H1 (cell line): ENCODE measurements around the gene NINJ2. TPM values are rescaled to one million over a fixed set of nuclear protein-coding genes. Genes with fewer than 3 reads are reported as not detected.

Experiments used
- CTCF ChIA-PET: fragments of 300-600 bp; sonication (Branson Sonifier 250); formaldehyde crosslinking; loops from one replicate; lab custom pipeline; 2021; ENCODE audit not compliant: partially characterized antibody; lab: Charles Lee
- POLR2A ChIA-PET: fragments of 300-600 bp; sonication (Branson Sonifier 250); formaldehyde crosslinking; loops from one replicate; lab custom pipeline; 2021; ENCODE audit warnings: inconsistent platforms; ENCODE audit not compliant: partially characterized antibody; lab: Charles Lee
- DNase-seq, 2 experiments: peaks; one replicate each; pipeline versions ENCODE4 v3.0.0 to v3.0.0-alpha.2; 2010 to 2022; ENCODE audit warnings: low spot score in 2 of 2, low read depth in 1 of 2, mixed read lengths in 1 of 2
- FAIRE-seq: peaks from 2 replicates; lab custom pipeline; 2011; peaks lifted over from hg19 to GRCh38; lab: Jason Lieb, UNC
- H2AFZ ChIP-seq: 2 replicates; pipeline ENCODE4 v1.8.1; 2012; ENCODE audit warnings: low read length, inconsistent platforms
- H2AK5ac ChIP-seq: 2 replicates; pipeline ENCODE4 v1.6.1; 2013; ENCODE audit warnings: low read depth, low read length
- H2BK120ac ChIP-seq: replicated peaks from 2 replicates; pipeline ENCODE3; 2013; ENCODE audit warnings: low read depth, low read length, inconsistent platforms
- H2BK12ac ChIP-seq: 2 replicates; pipeline ENCODE4 v1.6.1; 2013; ENCODE audit warnings: low read depth, low read length
- H2BK15ac ChIP-seq: 2 replicates; pipeline ENCODE4 v1.6.1; 2013; ENCODE audit warnings: low read length
- H2BK20ac ChIP-seq: 2 replicates; pipeline ENCODE4 v1.6.1; 2013; ENCODE audit warnings: low read length
- H2BK5ac ChIP-seq: 2 replicates; pipeline ENCODE4 v1.6.1; 2013; ENCODE audit warnings: low read depth, low read length
- H3K14ac ChIP-seq: 2 replicates; pipeline ENCODE4 v1.6.1; 2013; ENCODE audit warnings: inconsistent platforms; ENCODE audit not compliant: insufficient read length
- H3K18ac ChIP-seq: 2 replicates; pipeline ENCODE4 v1.6.1; 2013; ENCODE audit warnings: low read length; ENCODE audit errors: extremely low read depth
- H3K23ac ChIP-seq: 2 replicates; pipeline ENCODE4 v1.6.1; 2013; ENCODE audit warnings: inconsistent platforms; ENCODE audit not compliant: insufficient read length
- H3K23me2 ChIP-seq: 2 replicates; pipeline ENCODE4 v1.6.1; 2013; ENCODE audit warnings: low read depth, low read length
- H3K27ac ChIP-seq: 2 replicates; pipeline ENCODE4 v1.6.1; 2011; ENCODE audit warnings: low read depth, low read length, inconsistent platforms
- H3K27me3 ChIP-seq, 4 experiments: replicated peaks in 1 of 4; 1 replicate in 1 of 4; 2 replicates in 3 of 4; pipeline versions ENCODE4 v1.6.1 to v1.8.1; 2011 to 2013; ENCODE audit warnings: low read length in 3 of 4, mild to moderate bottlenecking in 3 of 4, inconsistent platforms in 2 of 4, mixed read lengths in 2 of 4, moderate library complexity in 1 of 4; ENCODE audit not compliant: control insufficient read depth in 3 of 4, insufficient read depth in 3 of 4; ENCODE audit errors: extremely low read depth in 1 of 4
- H3K36me3 ChIP-seq, 4 experiments: 2 replicates each; pipeline versions ENCODE4 v1.6.1 to v1.8.1; 2011 to 2013; ENCODE audit warnings: mild to moderate bottlenecking in 4 of 4, low read length in 3 of 4, moderate library complexity in 2 of 4, control low read depth in 1 of 4, inconsistent platforms in 1 of 4; ENCODE audit not compliant: insufficient read depth in 4 of 4, control insufficient read depth in 2 of 4
- H3K4ac ChIP-seq: replicated peaks from 2 replicates; pipeline ENCODE3; 2013; ENCODE audit warnings: low read length, low read depth, mixed read lengths, inconsistent platforms; ENCODE audit not compliant: insufficient read length
- H3K4me1 ChIP-seq, 4 experiments: replicated peaks in 1 of 4; 1 replicate in 1 of 4; 2 replicates in 3 of 4; pipeline versions ENCODE4 v1.6.1 to v1.8.1; 2011 to 2013; ENCODE audit warnings: low read length in 3 of 4, inconsistent platforms in 2 of 4, mixed read lengths in 1 of 4; ENCODE audit not compliant: insufficient read depth in 4 of 4, control insufficient read depth in 3 of 4
- H3K4me2 ChIP-seq, 2 experiments: 2 replicates each; pipeline versions ENCODE4 v1.6.1 to v1.8.1; 2011 to 2013; ENCODE audit warnings: low read depth in 2 of 2, low read length in 2 of 2, control low read depth in 1 of 2, inconsistent platforms in 1 of 2, mild to moderate bottlenecking in 1 of 2; ENCODE audit not compliant: insufficient read depth in 1 of 2
- H3K4me3 ChIP-seq, 4 experiments: fragments of 200-600, 300-600 bp in 1 of 4; sonication (generic), shearing (Covaris generic), sonication (Bioruptor Twin) in 1 of 4; 2 replicates each; pipeline versions ENCODE4 v1.5.1 to v1.8.1; 2011 to 2016; ENCODE audit warnings: low read length in 4 of 4, low read depth in 3 of 4, control low read depth in 2 of 4, inconsistent platforms in 2 of 4, mild to moderate bottlenecking in 2 of 4, mixed read lengths in 1 of 4, moderate library complexity in 1 of 4; ENCODE audit not compliant: insufficient read depth in 2 of 4; ENCODE audit errors: extremely low read depth in 1 of 4
- H3K56ac ChIP-seq: replicated peaks from 2 replicates; pipeline ENCODE3; 2013; ENCODE audit warnings: low read depth, mild to moderate bottlenecking, mixed read lengths, low read length, inconsistent platforms; ENCODE audit not compliant: insufficient read length
- H3K79me1 ChIP-seq: 2 replicates; pipeline ENCODE4 v1.6.1; 2013; ENCODE audit warnings: low read depth, low read length, control low read depth
- H3K79me2 ChIP-seq, 2 experiments: 2 replicates each; pipeline versions ENCODE4 v1.6.1 to v1.8.1; 2012 to 2013; ENCODE audit warnings: low read length in 2 of 2, mild to moderate bottlenecking in 2 of 2, inconsistent platforms in 1 of 2; ENCODE audit not compliant: insufficient read depth in 2 of 2, control insufficient read depth in 1 of 2
- H3K9ac ChIP-seq, 4 experiments: replicated peaks in 1 of 4; 1 replicate in 1 of 4; 2 replicates in 3 of 4; pipeline versions ENCODE4 v1.6.1 to v1.8.1; 2011 to 2013; ENCODE audit warnings: low read depth in 3 of 4, low read length in 3 of 4, control low read depth in 2 of 4, mild to moderate bottlenecking in 2 of 4, moderate library complexity in 2 of 4, inconsistent platforms in 1 of 4; ENCODE audit errors: extremely low read depth in 1 of 4
- H3K9me3 ChIP-seq, 2 experiments: 2 replicates each; pipeline versions ENCODE4 v1.6.1 to v1.8.1; 2012 to 2013; ENCODE audit warnings: mild to moderate bottlenecking in 2 of 2, moderate library complexity in 2 of 2, control low read depth in 1 of 2, inconsistent platforms in 1 of 2, low read depth in 1 of 2, low read length in 1 of 2, mixed read lengths in 1 of 2; ENCODE audit not compliant: insufficient read depth in 2 of 2
- H4K20me1 ChIP-seq, 2 experiments: replicated peaks in 1 of 2; 2 replicates each; pipeline versions ENCODE3 to v1.8.1; 2011 to 2013; ENCODE audit warnings: inconsistent platforms in 2 of 2, low read length in 2 of 2, mild to moderate bottlenecking in 1 of 2; ENCODE audit not compliant: insufficient read depth in 2 of 2, control insufficient read depth in 1 of 2
- H4K5ac ChIP-seq: 2 replicates; pipeline ENCODE4 v1.6.1; 2013; ENCODE audit warnings: low read length, low read depth, mixed read lengths, inconsistent platforms; ENCODE audit not compliant: insufficient read length
- H4K8ac ChIP-seq: 2 replicates; pipeline ENCODE4 v1.8.0; 2013; ENCODE audit warnings: mild to moderate bottlenecking, moderate library complexity, low read length, inconsistent platforms; ENCODE audit not compliant: insufficient read depth; ENCODE audit errors: extremely low read depth
- H4K91ac ChIP-seq: replicated peaks from 2 replicates; pipeline ENCODE3; 2013; ENCODE audit warnings: low read length, mixed read lengths, inconsistent platforms; ENCODE audit not compliant: insufficient read length
- KDM5A ChIP-seq: fragments of 200-600 bp; IDR thresholded peaks from 2 replicates; pipeline ENCODE4 v1.7.1; 2012; ENCODE audit warnings: mild to moderate bottlenecking, low read length, inconsistent platforms, mixed read lengths
- WGBS, 2 experiments: shearing (Covaris generic) in 1 of 2; methylation state at CpG; one replicate each; pipeline versions ENCODE4 v1.1.6 to v1.1.7; 2013 to 2015; ENCODE audit warnings: low lambda C conversion rate in 2 of 2, mixed read lengths in 2 of 2, inconsistent platforms in 1 of 2, low coverage in 1 of 2, missing lambda C conversion rate in 1 of 2; ENCODE audit not compliant: insufficient replicate concordance in 2 of 2, insufficient coverage in 1 of 2, insufficient read length in 1 of 2; ENCODE audit errors: extremely low coverage in 1 of 2, missing lambda C conversion rate in 1 of 2; 5-methylcytosine and 5-hydroxymethylcytosine counted together
- polyA plus RNA-seq, 7 experiments: library from polyadenylated mRNA; depleted of rRNA in 3 of 7; stranded (reverse) in 5 of 7; unstranded in 2 of 7; fragments of >200 nt in 5 of 7; fragments of 200-250 nt in 2 of 7; gene quantifications; 1 replicate in 5 of 7; 2 replicates in 1 of 7; 4 replicates in 1 of 7; pipeline versions ENCODE4 v1.2.1 to v1.2.3, GENCODE V29; 2011 to 2013; ENCODE audit warnings: missing spikeins in 2 of 7, mixed read lengths in 2 of 7
- total RNA-seq: library from RNA; stranded (reverse); fragmentation: NEBNext Ultra II Directional; extraction: Animal tissue kit (Norgen Biotek cat#: 25700); gene quantifications from 2 replicates; pipeline ENCODE4 v1.2.1, GENCODE V29; 2021
- TF ChIP-seq, protein P1 (sequence below): IDR thresholded peaks from 2 replicates; pipeline ENCODE4 v1.6.1; 2012; ENCODE audit warnings: inconsistent platforms

The NINJ2 gene
- total and polyA plus RNA-seq, 2 of the 8 experiments (the other 6 are each of a cell fraction or from before 2014, with no cell fraction given): 1.4 TPM; not detected in 1

- Histone ChIP-seq H3K14ac (no peak overlapping the region), H2BK5ac (no peak overlapping the region), H2AFZ (no peak overlapping the region), H3K79me1 (no peaks in the 10 kb centered on the region), H3K56ac (no peak overlapping the region), H3K4me2 (no peak overlapping the region), H3K36me3 (no peaks in the 10 kb centered on the region), H4K20me1 (no peaks in the 10 kb centered on the region), H2AK5ac (no peak overlapping the region), H4K91ac (no peak overlapping the region), H3K4ac (no peak overlapping the region), H3K18ac (0 out of 2 replicates have a peak overlapping the region, but pooled peaks have one; percentile 7), H3K9ac (no peak overlapping the region), H3K4me3 (no peak overlapping the region), H2BK120ac (no peak overlapping the region), H3K23me2 (no peaks in the 10 kb centered on the region), H4K5ac (no peak overlapping the region), H3K27me3 (0 out of 7 replicates have a peak, but pooled peaks cover 0 to 2% (median 0%) of the 10 kb centered on the region in 4 experiments), H3K9me3 (no peaks in the 10 kb centered on the region), H2BK15ac (no peak overlapping the region), H3K4me1 (peaks cover 0 to 7% (median 3%) of the 10 kb centered on the region in 4 experiments; a peak in 4 of 7 replicates), H2BK20ac (no peak overlapping the region), H4K8ac (no peak overlapping the region), H3K27ac (no peak overlapping the region), H2BK12ac (no peak overlapping the region), H3K23ac (no peak overlapping the region), H3K79me2 (no peaks in the 10 kb centered on the region)
- FAIRE-seq (no peak), DNase-seq (no peak)
- ChIA-PET CTCF (interaction anchor here (0.9 to 1.9 kb wide), 3 partner anchors 16 to 154 kb away, joined by 3 to 4 read pairs (median 4); no protein-coding TSS in a partner anchor), POLR2A (no interaction called here)
- 89% methylated on average over 11 of the region's 11 CpGs; no CpG with 5 or more reads in 1 of the 2 experiments for WGBS, 2 experiments
- TF ChIP-seq, protein P1, sequence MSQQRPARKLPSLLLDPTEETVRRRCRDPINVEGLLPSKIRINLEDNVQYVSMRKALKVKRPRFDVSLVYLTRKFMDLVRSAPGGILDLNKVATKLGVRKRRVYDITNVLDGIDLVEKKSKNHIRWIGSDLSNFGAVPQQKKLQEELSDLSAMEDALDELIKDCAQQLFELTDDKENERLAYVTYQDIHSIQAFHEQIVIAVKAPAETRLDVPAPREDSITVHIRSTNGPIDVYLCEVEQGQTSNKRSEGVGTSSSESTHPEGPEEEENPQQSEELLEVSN: no peak
- TF ChIP-seq KDM5A: no peak
Measured at GRCh38 chr12:661720-662486, 1.3 kb downstream of the NINJ2 start.
